ENCODE measurements around the gene ZNF35.
"Not testable (repeated sequence)": the region's sequence is repeated elsewhere in the genome, so short reads cannot be mapped to it uniquely, and the experiment has no call there.

Gene ZNF35

DNA sequence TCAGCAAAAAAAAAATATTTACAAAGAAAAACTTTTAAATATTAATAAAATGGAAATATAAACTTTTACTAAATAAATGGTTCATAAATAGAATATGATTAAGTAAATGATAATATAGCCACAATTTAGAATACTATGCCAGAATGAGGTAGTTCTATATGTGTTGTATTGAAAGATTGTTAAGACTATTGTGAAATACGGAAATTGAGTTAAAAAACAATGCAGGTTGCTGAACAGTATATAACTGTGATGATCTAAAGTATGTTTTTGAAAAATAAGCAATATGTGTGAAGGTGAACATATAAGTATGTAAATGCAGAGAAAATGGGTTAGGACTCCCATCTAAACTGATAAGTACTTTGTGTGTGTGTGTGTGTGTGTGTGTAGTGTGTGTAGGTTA is 1.2 kb downstream of the ZNF35 start:
- no peak overlapping the region for H3K27ac ChIP-seq (ENCODE audit: low read depth, low read length)
- H3K4me3 ChIP-seq (ENCODE audit: low read depth in 1 of 5, low read length in 5 of 5), result peak overlapping the region in 1 of 5 donors; percentile 92
- peaks cover 4 to 22% (median 15%) of the 10 kb centered on the region in 5 donors for H3K4me1 ChIP-seq (ENCODE audit: control insufficient read depth in 5 of 5, insufficient read depth in 5 of 5, low read length in 5 of 5)
- no peaks in the 10 kb centered on the region for H3K27me3 ChIP-seq (ENCODE audit: control insufficient read depth in 5 of 5, insufficient read depth in 4 of 5, low read length in 5 of 5)
- H3K36me3 ChIP-seq (ENCODE audit: control insufficient read depth in 5 of 5, insufficient read depth in 5 of 5, low read length in 5 of 5), result peaks cover 13 to 36% (median 36%) of the 10 kb centered on the region in 5 donors
- no peak overlapping the region for H3K9ac ChIP-seq (ENCODE audit: low read length in 5 of 5)
- peaks cover 0 to 4% (median 2%) of the 10 kb centered on the region in 5 donors for H3K9me3 ChIP-seq (ENCODE audit: control insufficient read depth in 5 of 5, low read length in 5 of 5)

DNA sequence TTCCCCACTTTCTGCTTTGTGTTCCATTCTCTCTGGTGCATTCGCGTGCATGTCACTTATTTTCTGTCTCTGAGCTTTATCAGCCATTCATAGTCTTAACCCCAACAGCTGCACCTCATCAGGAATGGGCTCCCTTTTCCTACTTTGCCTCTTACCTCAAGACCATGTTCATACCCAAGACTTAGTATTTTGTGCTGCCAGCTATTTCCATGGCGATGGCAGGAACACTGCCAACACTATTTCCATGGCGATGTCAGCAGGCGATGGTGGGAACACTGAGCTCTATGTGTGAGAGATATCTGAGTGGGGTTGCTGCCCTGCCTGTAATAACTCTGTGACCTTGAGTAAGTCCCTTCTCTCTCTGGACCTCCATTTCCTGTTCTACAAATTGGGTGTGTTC is 5.5 kb downstream of the ZNF35 start:
- Histone ChIP-seq H3K4me1 (ENCODE audit: control insufficient read depth in 5 of 5, insufficient read depth in 5 of 5, low read length in 5 of 5) (peaks cover 4 to 10% (median 6%) of the 10 kb centered on the region in 5 donors), H3K36me3 (ENCODE audit: control insufficient read depth in 5 of 5, insufficient read depth in 5 of 5, low read length in 5 of 5) (peaks cover 37 to 66% (median 64%) of the 10 kb centered on the region in 5 donors), H3K4me3 (ENCODE audit: low read depth in 1 of 5, low read length in 5 of 5) (no peak overlapping the region), H3K9me3 (ENCODE audit: control insufficient read depth in 5 of 5, low read length in 5 of 5) (peaks cover 1 to 21% (median 11%) of the 10 kb centered on the region in 5 donors), H3K27me3 (ENCODE audit: control insufficient read depth in 5 of 5, insufficient read depth in 4 of 5, low read length in 5 of 5) (no peaks in the 10 kb centered on the region), H3K27ac (ENCODE audit: low read depth, low read length) (no peak overlapping the region), H3K9ac (ENCODE audit: low read length in 5 of 5) (no peak overlapping the region)

DNA sequence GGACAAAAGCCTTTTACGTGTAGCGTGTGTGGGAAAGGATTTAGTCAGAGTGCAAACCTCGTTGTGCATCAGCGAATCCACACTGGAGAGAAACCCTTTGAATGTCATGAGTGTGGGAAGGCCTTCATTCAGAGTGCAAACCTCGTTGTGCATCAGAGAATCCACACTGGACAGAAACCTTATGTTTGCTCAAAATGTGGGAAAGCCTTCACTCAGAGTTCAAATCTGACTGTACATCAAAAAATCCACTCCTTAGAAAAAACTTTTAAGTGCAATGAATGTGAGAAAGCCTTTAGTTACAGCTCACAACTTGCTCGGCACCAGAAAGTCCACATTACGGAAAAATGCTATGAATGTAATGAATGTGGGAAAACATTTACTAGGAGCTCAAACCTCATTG is 10.5 kb downstream of the ZNF35 start:
- H3K9me3 ChIP-seq (ENCODE audit: control insufficient read depth in 5 of 5, low read length in 5 of 5), result peaks cover 14 to 29% (median 22%) of the 10 kb centered on the region in 5 donors
- peak overlapping the region in 2 of 5 donors; percentile 17 to 48 for H3K4me3 ChIP-seq (ENCODE audit: low read depth in 1 of 5, low read length in 5 of 5)
- no peak overlapping the region for H3K27ac ChIP-seq (ENCODE audit: low read depth, low read length)
- H3K4me1 ChIP-seq (ENCODE audit: control insufficient read depth in 5 of 5, insufficient read depth in 5 of 5, low read length in 5 of 5), result peaks cover 0 to 7% (median 0%) of the 10 kb centered on the region in 5 donors
- peaks cover 0 to 3% (median 0%) of the 10 kb centered on the region in 5 donors for H3K27me3 ChIP-seq (ENCODE audit: control insufficient read depth in 5 of 5, insufficient read depth in 4 of 5, low read length in 5 of 5)
- H3K9ac ChIP-seq (ENCODE audit: low read length in 5 of 5), result peak overlapping the region in 1 of 5 donors; percentile 63
- peaks cover 37 to 58% (median 55%) of the 10 kb centered on the region in 5 donors for H3K36me3 ChIP-seq (ENCODE audit: control insufficient read depth in 5 of 5, insufficient read depth in 5 of 5, low read length in 5 of 5)

DNA sequence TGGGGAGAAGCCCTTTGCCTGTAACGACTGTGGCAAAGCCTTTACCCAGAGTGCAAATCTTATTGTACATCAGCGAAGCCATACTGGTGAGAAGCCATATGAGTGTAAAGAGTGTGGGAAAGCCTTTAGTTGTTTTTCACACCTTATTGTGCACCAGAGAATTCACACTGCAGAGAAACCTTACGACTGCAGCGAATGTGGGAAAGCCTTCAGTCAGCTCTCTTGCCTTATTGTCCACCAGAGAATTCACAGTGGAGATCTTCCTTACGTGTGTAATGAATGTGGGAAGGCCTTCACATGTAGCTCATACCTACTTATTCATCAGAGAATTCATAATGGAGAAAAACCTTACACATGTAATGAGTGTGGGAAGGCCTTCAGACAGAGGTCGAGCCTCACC is 10.9 kb downstream of the ZNF35 start:
- Histone ChIP-seq H3K9me3 (ENCODE audit: control insufficient read depth in 5 of 5, low read length in 5 of 5) (peaks cover 14 to 29% (median 22%) of the 10 kb centered on the region in 5 donors), H3K36me3 (ENCODE audit: control insufficient read depth in 5 of 5, insufficient read depth in 5 of 5, low read length in 5 of 5) (peaks cover 35 to 55% (median 51%) of the 10 kb centered on the region in 5 donors), H3K4me1 (ENCODE audit: control insufficient read depth in 5 of 5, insufficient read depth in 5 of 5, low read length in 5 of 5) (peaks cover 0 to 7% (median 0%) of the 10 kb centered on the region in 5 donors)

DNA sequence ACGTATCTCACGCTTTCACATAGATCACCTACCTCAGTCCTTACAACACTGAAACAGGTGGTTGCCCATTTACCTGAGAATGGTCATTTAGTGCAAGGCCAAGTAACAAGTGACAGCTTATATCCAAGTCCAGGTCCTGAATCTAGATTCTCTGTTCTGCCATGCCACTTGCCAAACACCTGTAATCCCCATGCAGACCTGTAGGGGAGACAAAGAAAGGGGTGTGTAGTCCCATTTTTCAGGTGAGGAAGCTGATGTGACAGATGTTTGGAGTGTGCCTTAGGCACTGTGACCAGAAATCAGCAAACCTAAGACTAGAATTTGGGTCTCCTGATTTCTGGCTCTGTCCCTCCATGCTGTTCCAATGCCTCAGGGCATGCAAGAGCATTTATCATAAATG is 12.7 kb downstream of the ZNF35 start:
- Histone ChIP-seq H3K4me1 (ENCODE audit: control insufficient read depth in 5 of 5, insufficient read depth in 5 of 5, low read length in 5 of 5) (peaks cover 0 to 7% (median 0%) of the 10 kb centered on the region in 5 donors), H3K9me3 (ENCODE audit: control insufficient read depth in 5 of 5, low read length in 5 of 5) (peaks cover 14 to 29% (median 22%) of the 10 kb centered on the region in 5 donors), H3K27ac (ENCODE audit: low read depth, low read length) (no peak overlapping the region), H3K4me3 (ENCODE audit: low read depth in 1 of 5, low read length in 5 of 5) (no peak overlapping the region), H3K27me3 (ENCODE audit: control insufficient read depth in 5 of 5, insufficient read depth in 4 of 5, low read length in 5 of 5) (peaks cover 0 to 3% (median 0%) of the 10 kb centered on the region in 5 donors), H3K9ac (ENCODE audit: low read length in 5 of 5) (no peak overlapping the region), H3K36me3 (ENCODE audit: control insufficient read depth in 5 of 5, insufficient read depth in 5 of 5, low read length in 5 of 5) (peaks cover 32 to 49% (median 46%) of the 10 kb centered on the region in 5 donors)

More for the DNA sequence above, 10.9 kb downstream of the ZNF35 start:
- H3K4me3 ChIP-seq (ENCODE audit: low read depth in 1 of 5, low read length in 5 of 5), result peak overlapping the region in 3 of 5 donors; percentile 3 to 48 (median 17)
- H3K27me3 ChIP-seq (ENCODE audit: control insufficient read depth in 5 of 5, insufficient read depth in 4 of 5, low read length in 5 of 5), result peaks cover 0 to 3% (median 0%) of the 10 kb centered on the region in 5 donors
- peak overlapping the region in 1 of 5 donors; percentile 63 for H3K9ac ChIP-seq (ENCODE audit: low read length in 5 of 5)
- H3K27ac ChIP-seq (ENCODE audit: low read depth, low read length), result no peak overlapping the region

DNA sequence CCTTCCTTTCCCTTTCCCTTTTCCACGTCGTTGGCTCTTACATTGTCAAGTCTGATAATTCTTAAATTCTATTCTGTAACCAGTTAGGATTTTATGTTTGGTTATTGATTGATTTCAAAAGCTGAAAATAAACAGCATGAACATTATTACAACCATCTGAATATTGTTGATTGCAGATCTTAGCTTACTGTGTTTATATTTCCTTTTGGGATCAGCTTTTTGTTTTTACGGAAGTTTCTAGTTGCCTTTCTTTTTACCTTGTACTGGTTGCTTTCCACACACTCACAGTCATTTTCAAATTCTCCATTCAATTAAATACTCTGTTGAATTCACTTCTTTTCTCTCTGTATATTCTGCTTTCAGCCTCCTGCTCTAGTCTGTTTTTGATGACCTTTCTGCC is 16.6 kb downstream of the ZNF35 start:
- Histone ChIP-seq H3K27me3 (ENCODE audit: control insufficient read depth in 5 of 5, insufficient read depth in 4 of 5, low read length in 5 of 5) (no peaks in the 10 kb centered on the region), H3K4me3 (ENCODE audit: low read depth in 1 of 5, low read length in 5 of 5) (no peak overlapping the region), H3K4me1 (ENCODE audit: control insufficient read depth in 5 of 5, insufficient read depth in 5 of 5, low read length in 5 of 5) (no peaks in the 10 kb centered on the region), H3K9ac (ENCODE audit: low read length in 5 of 5) (no peak overlapping the region), H3K27ac (ENCODE audit: low read depth, low read length) (no peak overlapping the region), H3K9me3 (ENCODE audit: control insufficient read depth in 5 of 5, low read length in 5 of 5) (peaks cover 0 to 4% (median 3%) of the 10 kb centered on the region in 5 donors), H3K36me3 (ENCODE audit: control insufficient read depth in 5 of 5, insufficient read depth in 5 of 5, low read length in 5 of 5) (peaks cover under 1 to 13% (median 11%) of the 10 kb centered on the region in 5 donors)

DNA sequence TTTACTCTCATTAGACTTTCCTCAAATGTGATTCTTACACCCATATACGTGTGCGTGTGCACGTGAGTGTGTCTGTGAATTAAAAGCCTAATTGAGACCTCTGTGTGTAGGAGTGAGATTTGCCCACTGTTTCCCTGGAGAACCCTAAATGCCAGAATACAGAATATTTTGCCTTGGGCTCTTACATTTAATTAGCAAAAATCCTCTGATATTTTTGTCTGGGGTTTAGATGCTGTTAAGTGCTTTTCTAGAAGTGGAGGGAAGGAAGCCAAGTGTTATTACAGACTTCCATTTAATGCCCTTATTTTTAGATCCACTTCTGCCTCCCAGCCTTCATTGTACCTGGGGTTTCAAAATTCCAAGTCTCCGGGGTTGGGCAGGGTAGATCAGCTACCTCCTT is 17.8 kb downstream of the ZNF35 start:
- H3K9ac ChIP-seq (ENCODE audit: low read length in 5 of 5), result no peak overlapping the region
- peaks cover 0 to 2% (median 0%) of the 10 kb centered on the region in 5 donors for H3K9me3 ChIP-seq (ENCODE audit: control insufficient read depth in 5 of 5, low read length in 5 of 5)
- H3K27ac ChIP-seq (ENCODE audit: low read depth, low read length), result no peak overlapping the region
- H3K4me1 ChIP-seq (ENCODE audit: control insufficient read depth in 5 of 5, insufficient read depth in 5 of 5, low read length in 5 of 5), result no peaks in the 10 kb centered on the region
- H3K27me3 ChIP-seq (ENCODE audit: control insufficient read depth in 5 of 5, insufficient read depth in 4 of 5, low read length in 5 of 5), result no peaks in the 10 kb centered on the region
- no peak overlapping the region for H3K4me3 ChIP-seq (ENCODE audit: low read depth in 1 of 5, low read length in 5 of 5)
- peaks cover 0 to 2% (median under 1%) of the 10 kb centered on the region in 5 donors for H3K36me3 ChIP-seq (ENCODE audit: control insufficient read depth in 5 of 5, insufficient read depth in 5 of 5, low read length in 5 of 5)

DNA sequence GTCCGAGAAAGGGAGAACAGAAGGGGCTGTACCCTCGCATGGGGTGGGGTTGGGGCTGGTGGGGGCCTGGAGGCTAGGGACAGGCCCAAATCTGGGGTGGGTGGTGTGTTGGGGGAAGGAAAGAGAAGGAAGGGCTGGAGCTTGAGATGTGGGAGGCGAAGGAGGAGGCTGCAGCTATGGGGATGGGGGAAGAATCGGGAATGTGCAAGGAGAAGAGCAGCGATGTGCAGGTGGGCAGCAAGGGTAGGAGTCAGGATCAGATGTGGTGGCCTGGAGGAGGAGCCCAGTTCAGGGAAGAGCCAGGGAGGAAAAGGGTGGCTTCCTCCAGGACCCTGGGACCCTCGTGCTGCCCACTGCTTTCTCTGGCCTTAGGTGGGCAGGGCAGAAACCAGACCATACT is 21.2 kb downstream of the ZNF35 start:
- Histone ChIP-seq H3K4me1 (ENCODE audit: control insufficient read depth in 5 of 5, insufficient read depth in 5 of 5, low read length in 5 of 5) (no peaks in the 10 kb centered on the region), H3K36me3 (ENCODE audit: control insufficient read depth in 5 of 5, insufficient read depth in 5 of 5, low read length in 5 of 5) (no peaks in the 10 kb centered on the region), H3K9ac (ENCODE audit: low read length in 5 of 5) (no peak overlapping the region)

DNA sequence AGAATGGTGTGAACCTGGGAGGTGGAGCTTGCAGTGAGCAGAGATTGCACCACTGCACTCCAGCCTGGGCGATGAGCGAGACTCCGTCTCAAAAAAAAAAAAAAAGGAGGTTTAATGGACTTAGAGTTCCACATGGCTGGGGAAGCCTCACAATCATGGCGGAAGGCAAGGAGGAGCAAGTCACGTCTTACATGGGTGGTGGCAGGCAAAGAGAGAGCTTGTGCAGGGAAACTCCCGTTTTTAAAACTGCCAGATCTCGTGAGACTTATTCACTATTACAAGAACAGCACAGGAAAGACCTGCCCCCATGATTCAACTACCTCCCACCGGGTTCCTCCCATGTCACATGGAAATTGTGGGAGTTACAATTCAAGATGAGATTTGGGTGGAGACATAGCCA is 24.9 kb downstream of the ZNF35 start:
- not testable (repeated sequence) for H3K36me3 ChIP-seq (ENCODE audit: control insufficient read depth in 5 of 5, insufficient read depth in 5 of 5, low read length in 5 of 5); H3K4me1 ChIP-seq (ENCODE audit: control insufficient read depth in 5 of 5, insufficient read depth in 5 of 5, low read length in 5 of 5); H3K4me3 ChIP-seq (ENCODE audit: low read depth in 1 of 5, low read length in 5 of 5); H3K9ac ChIP-seq (ENCODE audit: low read length in 5 of 5); H3K27ac ChIP-seq (ENCODE audit: low read depth, low read length); H3K27me3 ChIP-seq (ENCODE audit: control insufficient read depth in 5 of 5, insufficient read depth in 4 of 5, low read length in 5 of 5)
- peaks cover 0 to 12% (median 0%) of the 10 kb centered on the region in 5 donors for H3K9me3 ChIP-seq (ENCODE audit: control insufficient read depth in 5 of 5, low read length in 5 of 5)

More for the DNA sequence above, 21.2 kb downstream of the ZNF35 start:
- Histone ChIP-seq H3K9me3 (ENCODE audit: control insufficient read depth in 5 of 5, low read length in 5 of 5) (peaks cover 0 to 8% (median 0%) of the 10 kb centered on the region in 5 donors), H3K27ac (ENCODE audit: low read depth, low read length) (no peak overlapping the region), H3K4me3 (ENCODE audit: low read depth in 1 of 5, low read length in 5 of 5) (no peak overlapping the region), H3K27me3 (ENCODE audit: control insufficient read depth in 5 of 5, insufficient read depth in 4 of 5, low read length in 5 of 5) (no peaks in the 10 kb centered on the region)

DNA sequence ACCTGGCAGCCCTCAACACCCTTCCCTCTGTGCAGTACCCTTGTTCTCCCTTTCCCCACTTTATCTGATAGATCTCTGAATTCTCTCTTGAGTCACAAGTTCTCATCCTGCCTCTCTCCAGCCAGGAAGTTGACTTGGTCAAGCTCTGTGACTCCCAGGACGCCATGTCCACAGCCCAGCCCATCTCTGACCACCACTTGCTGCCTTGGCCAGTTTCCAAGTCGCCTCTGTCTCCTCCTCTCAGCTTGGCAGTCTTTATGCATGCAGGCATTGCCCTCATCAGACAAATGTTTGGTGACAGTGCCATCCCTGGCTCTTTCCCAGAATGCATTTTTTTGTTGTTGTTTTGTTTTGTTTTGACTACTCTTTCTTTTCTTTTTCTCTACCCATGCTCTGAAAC is 25.7 kb downstream of the ZNF35 start:
- H3K27me3 ChIP-seq (ENCODE audit: control insufficient read depth in 5 of 5, insufficient read depth in 4 of 5, low read length in 5 of 5), result no peaks in the 10 kb centered on the region
- no peaks in the 10 kb centered on the region for H3K36me3 ChIP-seq (ENCODE audit: control insufficient read depth in 5 of 5, insufficient read depth in 5 of 5, low read length in 5 of 5)
- H3K4me3 ChIP-seq (ENCODE audit: low read depth in 1 of 5, low read length in 5 of 5), result no peak overlapping the region
- H3K27ac ChIP-seq (ENCODE audit: low read depth, low read length), result no peak overlapping the region
- H3K9ac ChIP-seq (ENCODE audit: low read length in 5 of 5), result no peak overlapping the region
- H3K9me3 ChIP-seq (ENCODE audit: control insufficient read depth in 5 of 5, low read length in 5 of 5), result peaks cover 0 to 12% (median 0%) of the 10 kb centered on the region in 5 donors
- no peaks in the 10 kb centered on the region for H3K4me1 ChIP-seq (ENCODE audit: control insufficient read depth in 5 of 5, insufficient read depth in 5 of 5, low read length in 5 of 5)
